K562 (cell line): Measurements from ENCODE around the gene POLR3A. TPM values are rescaled to one million over a fixed set of nuclear protein-coding genes. Genes with fewer than 3 reads are reported as not detected.
A peak's percentile ranks its signal among the peaks of the same experiment; 100 is the strongest.

Experiments
- ARNT ChIP-seq, 2 experiments: fragments of 450-650 bp; IDR thresholded peaks; 2 replicates each; pipeline ENCODE4 v1.6.1; 2016; ENCODE audit warnings: mild to moderate bottlenecking in 1 of 2
- BCLAF1 ChIP-seq, 2 experiments: fragments of 450-650 bp in 1 of 2; IDR thresholded peaks; 2 replicates each; pipeline ENCODE4 v1.6.1; 2011 to 2017; ENCODE audit warnings: low read depth in 2 of 2, antibody characterized with exemption in 1 of 2, borderline replicate concordance in 1 of 2, low read length in 1 of 2, mild to moderate bottlenecking in 1 of 2, mixed read lengths in 1 of 2; ENCODE audit not compliant: control insufficient read depth in 1 of 2
- CBFA2T2 ChIP-seq: fragments of 450-650 bp; conservative IDR thresholded peaks from 2 replicates; pipeline ENCODE4 v1.6.1; 2017; ENCODE audit warnings: mild to moderate bottlenecking
- KAT7 ChIP-seq: sonication (generic); formaldehyde crosslinking; IDR thresholded peaks from 2 replicates; pipeline ENCODE4 v1.8.0; 2022; ENCODE audit warnings: missing genetic modification reagents, mild to moderate bottlenecking, borderline replicate concordance
- MXI1 ChIP-seq: IDR thresholded peaks from 2 replicates; pipeline ENCODE4 v1.6.1; 2011; ENCODE audit warnings: low read depth, mild to moderate bottlenecking, improper control_type of control experiment, low read length
- TEAD4 ChIP-seq, 2 experiments: sonication (generic) in 1 of 2; formaldehyde crosslinking in 1 of 2; IDR thresholded peaks; 2 replicates each; pipeline versions ENCODE4 v1.6.1 to v1.8.0; 2012 to 2022; ENCODE audit warnings: borderline replicate concordance in 1 of 2, inconsistent platforms in 1 of 2, low read length in 1 of 2, mild to moderate bottlenecking in 1 of 2, missing genetic modification reagents in 1 of 2
- ZNF121 ChIP-seq: sonication (generic); formaldehyde crosslinking; conservative IDR thresholded peaks from 2 replicates; pipeline ENCODE4 v1.8.0; 2022; ENCODE audit warnings: missing genetic modification reagents
- polyA plus RNA-seq, 8 experiments: library from polyadenylated mRNA; depleted of rRNA in 4 of 8; stranded (reverse) in 5 of 8; unstranded in 3 of 8; fragments of >200 nt; fragmentation: Nextera tagmentation in 2 of 8; fragmentation: Illumina TruSeq in 1 of 8; extraction: Ambion mirVana in 2 of 8; extraction: Trizol in 1 of 8; gene quantifications; 2 replicates each; pipeline versions ENCODE4 v1.2.1 to v1.2.3, GENCODE V29; 2011 to 2014; ENCODE audit warnings: inconsistent platforms in 1 of 8, missing spikeins in 1 of 8
- total RNA-seq, 7 experiments: library from RNA; depleted of rRNA in 6 of 7; stranded (reverse); fragments of >200 nt in 6 of 7; fragmentation: Illumina TruSeq in 2 of 7; extraction: Trizol in 2 of 7; gene quantifications; 2 replicates each; pipeline versions ENCODE4 v1.2.1 to v1.2.3, GENCODE V29; 2011 to 2021; ENCODE audit warnings: low replicate concordance in 1 of 7
- TF ChIP-seq, protein P1 (sequence below): sonication (generic); formaldehyde crosslinking; IDR thresholded peaks from 2 replicates; pipeline ENCODE4 v1.8.0; 2022; ENCODE audit warnings: mild to moderate bottlenecking, missing genetic modification reagents
- TF ChIP-seq, protein P2 (sequence below): fragments of 250-450 bp; sonication (Bioruptor Pico); IDR thresholded peaks from 2 replicates; pipeline ENCODE4 v1.4.0; 2020

POLR3A gene
- total and polyA plus RNA-seq, 9 of the 15 experiments (the other 6 are each of a cell fraction or from before 2014, with no cell fraction given), result 14.9 to 37.0 (median 26.7) TPM

DNA sequence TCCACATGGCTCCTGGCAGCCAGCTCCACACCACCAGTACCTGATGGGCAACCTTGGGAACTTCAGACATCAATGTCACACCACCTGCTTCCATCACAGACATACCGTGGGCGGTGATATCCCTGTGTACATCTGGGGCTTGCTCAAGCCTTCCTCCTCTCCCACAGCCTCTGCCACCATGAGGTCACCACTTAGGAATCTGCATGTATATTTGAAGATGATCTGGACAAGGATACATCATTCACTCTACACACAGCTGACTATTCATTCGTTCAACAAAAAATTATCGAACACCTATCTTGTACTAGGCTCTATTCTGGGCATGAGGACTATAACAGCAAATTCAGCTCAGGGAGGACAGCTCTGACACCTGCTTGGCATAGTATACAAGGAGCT lies 109.6 kb downstream of the POLR3A start (continued):
- no peak for TF ChIP-seq ARNT (IDR thresholded peaks at IDR 0.05)
- TF ChIP-seq CBFA2T2, result peak; percentile 63
- TF ChIP-seq, protein P1, sequence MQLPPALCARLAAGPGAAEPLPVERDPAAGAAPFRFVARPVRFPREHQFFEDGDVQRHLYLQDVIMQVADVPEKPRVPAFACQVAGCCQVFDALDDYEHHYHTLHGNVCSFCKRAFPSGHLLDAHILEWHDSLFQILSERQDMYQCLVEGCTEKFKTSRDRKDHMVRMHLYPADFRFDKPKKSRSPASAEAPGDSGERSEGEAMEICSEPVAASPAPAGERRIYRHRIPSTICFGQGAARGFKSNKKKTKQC (CRISPR knock-in tag), result no peak
- no peak for TF ChIP-seq KAT7 (CRISPR knock-in tag)
- TF ChIP-seq BCLAF1 (IDR thresholded peaks at IDR 0.05; ENCODE audit: borderline replicate concordance in 1 of 2, control insufficient read depth in 1 of 2, low read depth in 2 of 2, low read length in 1 of 2), result no peak
- peak; percentile 68 for TF ChIP-seq TEAD4 (IDR thresholded peaks at IDR 0.05; ENCODE audit: low read length)
- no peak for TF ChIP-seq TEAD4 (CRISPR knock-in tag; IDR thresholded peaks at IDR 0.05; ENCODE audit: borderline replicate concordance)
- TF ChIP-seq ZNF121, result no peak
- no peak for TF ChIP-seq MXI1
- TF ChIP-seq, protein P2, sequence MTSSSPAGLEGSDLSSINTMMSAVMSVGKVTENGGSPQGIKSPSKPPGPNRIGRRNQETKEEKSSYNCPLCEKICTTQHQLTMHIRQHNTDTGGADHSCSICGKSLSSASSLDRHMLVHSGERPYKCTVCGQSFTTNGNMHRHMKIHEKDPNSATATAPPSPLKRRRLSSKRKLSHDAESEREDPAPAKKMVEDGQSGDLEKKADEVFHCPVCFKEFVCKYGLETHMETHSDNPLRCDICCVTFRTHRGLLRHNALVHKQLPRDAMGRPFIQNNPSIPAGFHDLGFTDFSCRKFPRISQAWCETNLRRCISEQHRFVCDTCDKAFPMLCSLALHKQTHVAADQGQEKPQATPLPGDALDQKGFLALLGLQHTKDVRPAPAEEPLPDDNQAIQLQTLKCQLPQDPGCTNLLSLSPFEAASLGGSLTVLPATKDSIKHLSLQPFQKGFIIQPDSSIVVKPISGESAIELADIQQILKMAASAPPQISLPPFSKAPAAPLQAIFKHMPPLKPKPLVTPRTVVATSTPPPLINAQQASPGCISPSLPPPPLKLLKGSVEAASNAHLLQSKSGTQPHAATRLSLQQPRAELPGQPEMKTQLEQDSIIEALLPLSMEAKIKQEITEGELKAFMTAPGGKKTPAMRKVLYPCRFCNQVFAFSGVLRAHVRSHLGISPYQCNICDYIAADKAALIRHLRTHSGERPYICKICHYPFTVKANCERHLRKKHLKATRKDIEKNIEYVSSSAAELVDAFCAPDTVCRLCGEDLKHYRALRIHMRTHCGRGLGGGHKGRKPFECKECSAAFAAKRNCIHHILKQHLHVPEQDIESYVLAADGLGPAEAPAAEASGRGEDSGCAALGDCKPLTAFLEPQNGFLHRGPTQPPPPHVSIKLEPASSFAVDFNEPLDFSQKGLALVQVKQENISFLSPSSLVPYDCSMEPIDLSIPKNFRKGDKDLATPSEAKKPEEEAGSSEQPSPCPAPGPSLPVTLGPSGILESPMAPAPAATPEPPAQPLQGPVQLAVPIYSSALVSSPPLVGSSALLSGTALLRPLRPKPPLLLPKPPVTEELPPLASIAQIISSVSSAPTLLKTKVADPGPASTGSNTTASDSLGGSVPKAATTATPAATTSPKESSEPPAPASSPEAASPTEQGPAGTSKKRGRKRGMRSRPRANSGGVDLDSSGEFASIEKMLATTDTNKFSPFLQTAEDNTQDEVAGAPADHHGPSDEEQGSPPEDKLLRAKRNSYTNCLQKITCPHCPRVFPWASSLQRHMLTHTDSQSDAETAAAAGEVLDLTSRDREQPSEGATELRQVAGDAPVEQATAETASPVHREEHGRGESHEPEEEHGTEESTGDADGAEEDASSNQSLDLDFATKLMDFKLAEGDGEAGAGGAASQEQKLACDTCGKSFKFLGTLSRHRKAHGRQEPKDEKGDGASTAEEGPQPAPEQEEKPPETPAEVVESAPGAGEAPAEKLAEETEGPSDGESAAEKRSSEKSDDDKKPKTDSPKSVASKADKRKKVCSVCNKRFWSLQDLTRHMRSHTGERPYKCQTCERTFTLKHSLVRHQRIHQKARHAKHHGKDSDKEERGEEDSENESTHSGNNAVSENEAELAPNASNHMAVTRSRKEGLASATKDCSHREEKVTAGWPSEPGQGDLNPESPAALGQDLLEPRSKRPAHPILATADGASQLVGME (CRISPR knock-in tag), result no peak
